GM08714 (cell line): ENCODE results near the gene PHF14.

Source experiments
- H3K4me3 ChIP-seq: fragments of 200-500 bp; sonication (Bioruptor generic); 2 replicates; pipeline ENCODE4 v1.5.1; 2014; ENCODE audit warnings: mild to moderate bottlenecking, low read length, inconsistent platforms
- ZNF274 ChIP-seq: IDR thresholded peaks from 2 replicates; pipeline ENCODE4 v1.6.1; 2012; ENCODE audit warnings: mild to moderate bottlenecking, low read depth, low read length

The PHF14 gene

DNA sequence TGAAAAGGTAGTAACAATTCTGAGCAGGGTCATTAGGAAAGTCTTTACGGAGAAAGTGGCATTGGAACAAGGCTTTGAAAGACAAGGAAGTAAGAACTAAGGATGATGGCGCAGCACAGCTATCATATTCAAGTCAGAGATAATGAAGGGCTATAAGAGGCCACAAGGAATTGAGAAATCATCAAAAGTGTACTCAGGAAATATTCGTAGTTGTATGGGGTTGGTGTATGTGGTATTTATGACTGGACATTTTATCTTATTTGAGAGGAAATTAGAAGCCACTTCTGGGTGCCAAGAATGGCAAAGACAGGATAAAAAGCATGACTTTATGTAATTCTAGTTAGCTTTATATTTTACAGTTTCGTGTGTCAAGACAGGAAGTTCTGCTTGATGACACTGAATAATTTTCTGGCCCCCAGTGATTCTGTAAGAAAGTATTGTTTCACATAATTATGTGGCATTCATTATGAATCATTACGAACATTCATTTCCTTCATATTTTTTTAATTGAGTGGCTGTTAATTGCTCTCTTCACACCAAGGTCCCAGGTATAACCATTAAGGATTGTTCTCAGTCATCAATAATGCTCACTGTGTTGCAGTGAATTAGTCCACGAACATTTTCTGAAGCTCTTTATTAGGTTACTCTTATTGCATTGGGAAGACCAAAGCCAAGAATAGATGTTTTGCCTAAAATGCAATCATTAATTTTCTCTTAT, 244.3 kb downstream of the PHF14 start:
- no peak overlapping the region for H3K4me3 ChIP-seq
- no peak for TF ChIP-seq ZNF274
